GM12878 (cell line): ENCODE measurements around the gene PTPRH. TPM values are rescaled to one million over a fixed set of nuclear protein-coding genes. Genes with fewer than 3 reads are reported as not detected.

Source experiments
- ATAC-seq: fragments of 200-7000 bp; cut with Tn5 transposase; 3 replicates; pipeline ENCODE4 v1.9.1; 2020; ENCODE audit warnings: mild to moderate bottlenecking, moderate library complexity
- BruUV-seq: library from RNA; stranded (reverse); fragments of 400-500 nt; replicated peaks from 2 replicates; lab custom pipeline; 2021; lab: Mats Ljungman, UMichigan
- CTCF ChIA-PET: fragments of 300-600 bp; sonication (Branson Sonifier 250); formaldehyde crosslinking; extraction: SDS; loops from one replicate; lab custom pipeline; 2021; ENCODE audit warnings: inconsistent platforms; lab: Yijun Ruan, JAX
- POLR2A ChIA-PET: fragments of 350-600 bp; formaldehyde crosslinking; extraction: SDS; loops from one replicate; lab custom pipeline; 2021; ENCODE audit warnings: inconsistent platforms; lab: Charles Lee
- RAD21 ChIA-PET: fragments of 300-600 bp; sonication (Branson Sonifier 250); formaldehyde crosslinking; loops from one replicate; lab custom pipeline; 2023; ENCODE audit warnings: antibody characterized with exemption; ENCODE audit not compliant: unreplicated experiment; lab: Charles Lee
- SMC1A ChIA-PET: fragments of 300-600 bp; sonication (Branson Sonifier 250); formaldehyde crosslinking; loops from one replicate; lab custom pipeline; 2023; ENCODE audit not compliant: unreplicated experiment, uncharacterized antibody; lab: Charles Lee
- DNase-seq: peaks from one replicate; pipeline ENCODE4 v3.0.0-alpha.2; 2011; ENCODE audit warnings: low read depth, low spot score
- FAIRE-seq: peaks from 3 replicates; lab custom pipeline; 2011; peaks lifted over from hg19 to GRCh38; lab: Jason Lieb, UNC
- H2AFZ ChIP-seq: 2 replicates; pipeline ENCODE4 v1.6.0; 2011; ENCODE audit warnings: low read depth, low read length, control low read depth; ENCODE audit not compliant: control insufficient read depth
- H3K27ac ChIP-seq: 2 replicates; pipeline ENCODE4 v1.5.1; 2011; ENCODE audit warnings: control low read depth; ENCODE audit not compliant: control insufficient read depth, insufficient read depth
- H3K27me3 ChIP-seq, 2 experiments: replicated peaks in 1 of 2; 2 replicates each; pipeline versions ENCODE4 v1.6.0 to v1.6.1; 2011; ENCODE audit warnings: low read length in 1 of 2; ENCODE audit not compliant: control insufficient read depth in 2 of 2, insufficient read depth in 2 of 2
- H3K36me3 ChIP-seq, 2 experiments: 2 replicates each; pipeline ENCODE4 v1.5.1; 2011; ENCODE audit warnings: low read length in 1 of 2; ENCODE audit not compliant: control insufficient read depth in 2 of 2, insufficient read depth in 2 of 2
- H3K4me1 ChIP-seq: 2 replicates; pipeline ENCODE4 v1.6.1; 2011; ENCODE audit warnings: mild to moderate bottlenecking, low read length, moderate library complexity, mixed read lengths; ENCODE audit not compliant: control insufficient read depth, insufficient read depth
- H3K4me2 ChIP-seq: 2 replicates; pipeline ENCODE4 v1.6.0; 2011; ENCODE audit warnings: control low read depth; ENCODE audit not compliant: control insufficient read depth, insufficient read depth
- H3K4me3 ChIP-seq: fragments of 200-600 bp; sonication (generic); 2 replicates; pipeline ENCODE4 v1.5.1; 2016
- H3K79me2 ChIP-seq: 2 replicates; pipeline ENCODE4 v1.6.0; 2011; ENCODE audit warnings: low read length; ENCODE audit not compliant: control insufficient read depth, insufficient read depth
- H3K9ac ChIP-seq: 2 replicates; pipeline ENCODE4 v1.8.0; 2011; ENCODE audit warnings: low read length, control low read depth, mixed read lengths; ENCODE audit not compliant: control insufficient read depth, insufficient read depth
- H3K9me3 ChIP-seq: replicated peaks from 3 replicates; pipeline ENCODE4 v1.5.1; 2011; ENCODE audit warnings: mild to moderate bottlenecking, low read length; ENCODE audit not compliant: control insufficient read depth, insufficient read depth
- H4K20me1 ChIP-seq: 2 replicates; pipeline ENCODE4 v1.6.0; 2011; ENCODE audit not compliant: control insufficient read depth, insufficient read depth
- ATF3 ChIP-seq: IDR thresholded peaks from 2 replicates; pipeline ENCODE4 v1.6.1; 2011; ENCODE audit warnings: low read depth, mild to moderate bottlenecking, low read length, moderate library complexity, borderline replicate concordance; ENCODE audit errors: extremely low read depth
- CTCF ChIP-seq, 3 experiments: IDR thresholded peaks in 2 of 3; conservative IDR thresholded peaks in 1 of 3; 2 replicates each; pipeline ENCODE4 v1.5.1; 2011; ENCODE audit warnings: low read depth in 3 of 3, low read length in 3 of 3, mild to moderate bottlenecking in 3 of 3, control low read depth in 2 of 3, moderate library complexity in 2 of 3, inconsistent platforms in 1 of 3, mixed read lengths in 1 of 3; ENCODE audit not compliant: control insufficient read depth in 2 of 3, insufficient read depth in 1 of 3; ENCODE audit errors: extremely low read depth in 1 of 3
- EED ChIP-seq: sonication (generic); IDR thresholded peaks from 2 replicates; pipeline ENCODE4 v1.6.1; 2016; ENCODE audit warnings: antibody characterized with exemption, low read depth
- EP300 ChIP-seq, 2 experiments: fragments of 150-350 bp in 1 of 2; IDR thresholded peaks; 2 replicates each; pipeline ENCODE4 v1.6.1; 2011 to 2012; ENCODE audit warnings: low read depth in 2 of 2, low read length in 2 of 2, borderline replicate concordance in 1 of 2, improper control_type of control experiment in 1 of 2, inconsistent platforms in 1 of 2; ENCODE audit not compliant: control insufficient read depth in 1 of 2
- GATAD2B ChIP-seq: fragments of 450-650 bp; conservative IDR thresholded peaks from 2 replicates; pipeline ENCODE4 v1.6.1; 2017; ENCODE audit warnings: low read depth, mild to moderate bottlenecking, moderate library complexity
- HDAC2 ChIP-seq: fragments of 200-600 bp; sonication (generic); IDR thresholded peaks from 2 replicates; pipeline ENCODE4 v1.6.1; 2017
- NFIC ChIP-seq: IDR thresholded peaks from 2 replicates; pipeline ENCODE4 v1.6.1; 2012; ENCODE audit warnings: low read depth, mild to moderate bottlenecking, inconsistent platforms, low read length, moderate library complexity
- NFYB ChIP-seq: IDR thresholded peaks from 2 replicates; pipeline ENCODE4 v1.6.1; 2011; ENCODE audit warnings: low read depth, mild to moderate bottlenecking, low read length, improper control_type of control experiment, moderate library complexity; ENCODE audit not compliant: insufficient read depth
- POLR2A ChIP-seq: IDR thresholded peaks from 2 replicates; pipeline ENCODE4 v1.6.1; 2011; ENCODE audit warnings: low read depth, mild to moderate bottlenecking, low read length
- PRDM15 ChIP-seq: fragments of 450-650 bp; formaldehyde crosslinking; IDR thresholded peaks from 2 replicates; pipeline ENCODE4 v1.4.0; 2020; ENCODE audit warnings: mild to moderate bottlenecking, moderate library complexity
- RB1 ChIP-seq: fragments of 450-650 bp; formaldehyde crosslinking; IDR thresholded peaks from 2 replicates; pipeline ENCODE4 v1.6.1; 2017; ENCODE audit warnings: mild to moderate bottlenecking, borderline replicate concordance
- SIN3A ChIP-seq: IDR thresholded peaks from 2 replicates; pipeline ENCODE4 v1.6.1; 2012; ENCODE audit warnings: low read depth, low read length, improper control_type of control experiment
- ZBTB33 ChIP-seq: fragments of 450-650 bp; IDR thresholded peaks from 2 replicates; pipeline ENCODE4 v1.6.1; 2017; ENCODE audit warnings: mild to moderate bottlenecking
- ZNF24 ChIP-seq: fragments of 450-650 bp; IDR thresholded peaks from 2 replicates; pipeline ENCODE4 v1.6.1; 2017; ENCODE audit warnings: antibody characterized with exemption, mild to moderate bottlenecking
- WGBS: methylation state at CpG from one replicate; pipeline ENCODE4 v1.1.6; 2016; ENCODE audit warnings: low lambda C conversion rate; ENCODE audit not compliant: insufficient replicate concordance, insufficient coverage; ENCODE audit errors: missing lambda C conversion rate; 5-methylcytosine and 5-hydroxymethylcytosine counted together
- in situ Hi-C: fragments of 300-500 bp; cut with MboI; formaldehyde crosslinking; loops from 9 replicates; pipeline ENCODE4 v1.14.3; 2018; ENCODE audit warnings: mixed read lengths
- intact Hi-C: fragments of 100-400 bp; cut with micrococcal nuclease; formaldehyde crosslinking; loops from one replicate; pipeline ENCODE4 v1.14.2; 2022; ENCODE audit not compliant: unreplicated experiment
- polyA plus RNA-seq, 11 experiments: library from polyadenylated mRNA; depleted of rRNA in 4 of 11; unstranded in 6 of 11; stranded (reverse) in 5 of 11; fragments of >200 nt; fragmentation: Nextera tagmentation in 4 of 11; fragmentation: Illumina TruSeq in 1 of 11; extraction: Ambion mirVana in 4 of 11; extraction: Trizol in 1 of 11; gene quantifications; 1 replicate in 1 of 11; 2 replicates in 10 of 11; pipeline versions ENCODE4 v1.2.1 to v1.2.3, GENCODE V29; 2011 to 2016; ENCODE audit warnings: inconsistent platforms in 2 of 11, missing spikeins in 2 of 11, low read depth in 1 of 11
- total RNA-seq, 4 experiments: library from RNA; depleted of rRNA in 3 of 4; stranded (reverse); fragments of >200 nt in 3 of 4; fragmentation: Illumina TruSeq in 1 of 4; extraction: Trizol in 1 of 4; gene quantifications; 2 replicates each; pipeline versions ENCODE4 v1.2.1 to v1.2.3, GENCODE V29; 2013 to 2021

The PTPRH gene
- total and polyA plus RNA-seq, 10 of the 15 experiments (the other 5 are each of a cell fraction or from before 2014, with no cell fraction given): 0.08 TPM; not detected in 9

- ChIA-PET SMC1A (interaction anchor here (0.8 to 5.3 kb wide), 8 partner anchors 11 to 128 kb away, joined by 3 to 68 read pairs (median 6); partner anchors contain the start of genes HSPBP1 and KMT5C), POLR2A (interaction anchor here (0.6 to 5.7 kb wide), 10 partner anchors 24 to 638 kb away, joined by 3 to 86 read pairs (median 4); partner anchors contain the start of genes HSPBP1, KMT5C, TMEM238 and UBE2S), CTCF (interaction anchor here (0.5 to 4.4 kb wide), 10 partner anchors 26 to 378 kb away, joined by 3 to 25 read pairs (median 4); partner anchors contain the start of gene HSPBP1), RAD21 (interaction anchor here (0.9 to 6.0 kb wide), 9 partner anchors 22 to 388 kb away, joined by 3 to 46 read pairs (median 10); partner anchors contain the start of genes HSPBP1, KMT5C and TMEM238)
- H3K36me3 ChIP-seq: peaks cover 7 to 8% of the 10 kb centered on the region in 2 experiments; a peak in 3 of 4 replicates
- no TSS peak for BruUV-seq
- in situ Hi-C loops: no loop called here
- H3K9ac ChIP-seq: peak overlapping the region; percentile 93
- H3K4me1 ChIP-seq: peaks cover 29% of the 10 kb centered on the region
- H3K9me3 ChIP-seq: no peaks in the 10 kb centered on the region
- intact Hi-C loops: loop anchor here (10.0 kb wide), 1 partner anchor 130 kb away; the partner anchor contains the start of genes RPL28 and TMEM238
- DNase-seq (no peak), ATAC-seq (no peak), FAIRE-seq (no peak)
- no peak overlapping the region for H2AFZ ChIP-seq
- no peaks in the 10 kb centered on the region for H3K27me3 ChIP-seq
- WGBS: 0% methylated on average over 5 of the region's 6 CpGs
- H3K4me3 ChIP-seq: peak overlapping the region; percentile 100
- peaks cover 93% of the 10 kb centered on the region for H3K79me2 ChIP-seq
- H3K4me2 ChIP-seq: peak overlapping the region; percentile 96
- H4K20me1 ChIP-seq: peaks cover 11% of the 10 kb centered on the region
- H3K27ac ChIP-seq: peak overlapping the region; percentile 91
- TF ChIP-seq EED (no peak), RB1 (no peak), CTCF (IDR thresholded peaks at IDR 0.05 in 2 of 3, conservative IDR thresholded peaks at IDR 0.05 in 1 of 3; ENCODE audit: control insufficient read depth in 2 of 3, extremely low read depth in 1 of 3, insufficient read depth in 1 of 3, low read depth in 3 of 3, low read length in 3 of 3) (0 out of 6 replicates have a peak, but pooled peaks of 1 of the 3 experiments have one; percentile 0), SIN3A (0 out of 2 replicates have a peak, but pooled peaks have one; percentile 22), NFIC (no peak), ZNF24 (no peak), HDAC2 (no peak), NFYB (no peak), EP300 (IDR thresholded peaks at IDR 0.05; ENCODE audit: borderline replicate concordance in 1 of 2, control insufficient read depth in 1 of 2, low read depth in 2 of 2, low read length in 2 of 2) (no peak), PRDM15 (no peak), GATAD2B (no peak), ATF3 (no peak), ZBTB33 (no peak), POLR2A (peak; percentile 6; the same call in 1 of the 2 replicates)
These were observed 45.3 kb upstream of the PTPRH start for GRCh38 chr19:55254625-55254977.
